HepG2 (cell line): Measurements from ENCODE around the gene SLTM.

Experiments
- CTCF ChIP-seq: sonication (generic); formaldehyde crosslinking; IDR thresholded peaks from 2 replicates; pipeline ENCODE4 v1.5.0; 2020; ENCODE audit warnings: mild to moderate bottlenecking, missing genetic modification reagents, moderate library complexity
- RXRA ChIP-seq: sonication (generic); formaldehyde crosslinking; IDR thresholded peaks from 2 replicates; pipeline ENCODE4 v1.5.1; 2020; ENCODE audit warnings: missing genetic modification reagents
- ZBTB7B ChIP-seq: sonication (generic); formaldehyde crosslinking; IDR thresholded peaks from 2 replicates; pipeline ENCODE4 v1.4.0; 2020; ENCODE audit warnings: missing genetic modification reagents
- ZKSCAN8 ChIP-seq: IDR thresholded peaks from 2 replicates; pipeline ENCODE4 v1.6.1; 2016; ENCODE audit warnings: borderline replicate concordance, missing genetic modification reagents, missing compliant biosample characterization

- no peak for TF ChIP-seq ZBTB7B (CRISPR knock-in tag)
- TF ChIP-seq ZKSCAN8, result no peak
- TF ChIP-seq CTCF (CRISPR knock-in tag), result no peak
- TF ChIP-seq RXRA (CRISPR knock-in tag), result no peak
Measured at GRCh38 chr15:58923284-58923683, 10.2 kb downstream of the SLTM start.
